Gastroesophageal sphincter (tissue), 4 donors: ENCODE measurements around the gene SAMM50. TPM values are rescaled to one million over a fixed set of nuclear protein-coding genes. Genes with fewer than 3 reads are reported as not detected.

Source experiments
- ATAC-seq: fragments of 150-250 bp; one replicate; pipeline ENCODE4 v1.9.1; 2016; ENCODE audit warnings: mild to moderate bottlenecking, moderate library complexity
- H3K27ac ChIP-seq, 4 donors: fragments of 200-600 bp; sonication (generic) in 3 of 4; 1 replicate in 3 of 4; 2 replicates in 1 of 4; pipeline ENCODE4 v1.5.1; 2016 to 2019
- H3K27me3 ChIP-seq: fragments of 200-600 bp; sonication (generic); one replicate; pipeline ENCODE4 v1.5.1; 2019
- H3K36me3 ChIP-seq, 2 donors: fragments of 200-600 bp; sonication (generic); one replicate each; pipeline ENCODE4 v1.5.1; 2019; ENCODE audit warnings: control low read depth in 1 of 2
- H3K4me1 ChIP-seq, 3 donors: fragments of 200-600 bp; sonication (generic); 1 replicate in 2 of 3; 2 replicates in 1 of 3; pipeline ENCODE4 v1.5.1; 2016 to 2019; ENCODE audit warnings: control low read depth in 2 of 3
- H3K4me3 ChIP-seq, 2 donors: fragments of 200-600 bp; sonication (generic); one replicate each; pipeline ENCODE4 v1.5.1; 2019; ENCODE audit warnings: mild to moderate bottlenecking in 1 of 2, moderate library complexity in 1 of 2
- H3K9me3 ChIP-seq, 3 donors: fragments of 200-600 bp; sonication (generic); one replicate each; pipeline ENCODE4 v1.5.1; 2017 to 2019; ENCODE audit warnings: control low read depth in 2 of 3
- EP300 ChIP-seq: sonication (generic); formaldehyde crosslinking; IDR thresholded peaks from one replicate; pipeline ENCODE4 v1.6.1; 2017; ENCODE audit warnings: antibody characterized with exemption, mild to moderate bottlenecking
- POLR2A ChIP-seq, 2 donors: fragments of 450-650 bp; IDR thresholded peaks; one replicate each; pipeline ENCODE4 v1.6.1; 2017; ENCODE audit warnings: antibody characterized with exemption in 2 of 2, mild to moderate bottlenecking in 2 of 2, moderate library complexity in 1 of 2
- POLR2AphosphoS5 ChIP-seq: sonication (generic); formaldehyde crosslinking; IDR thresholded peaks from one replicate; pipeline ENCODE4 v1.6.1; 2017; ENCODE audit warnings: antibody characterized with exemption
- WGBS, 2 donors: methylation state at CpG; one replicate each; pipeline ENCODE4 v1.1.5; 2018; ENCODE audit warnings: low coverage in 1 of 2; 5-methylcytosine and 5-hydroxymethylcytosine counted together
- total RNA-seq, 4 donors: library from RNA; depleted of rRNA; stranded (reverse); fragments of >200 nt; gene quantifications; one replicate each; pipeline ENCODE4 v1.1.0, GENCODE V29; 2016
- TF ChIP-seq, protein P1 (sequence below), 4 experiments: fragments of 200-600 bp in 2 of 4; fragments of 450-650 bp in 2 of 4; sonication (generic) in 1 of 4; IDR thresholded peaks; one replicate each; pipeline ENCODE4 v1.5.1; 2017 to 2019; ENCODE audit warnings: antibody characterized with exemption in 4 of 4, mild to moderate bottlenecking in 2 of 4, moderate library complexity in 2 of 4

The SAMM50 gene
- total RNA-seq, 4 donors from 2014 or later = 19.8 to 33.4 (median 31.6) TPM

- Histone ChIP-seq H3K4me1 (no peaks in the 10 kb centered on the region), H3K4me3 (no peak overlapping the region), H3K36me3 (peaks cover 0 to 64% of the 10 kb centered on the region in 2 donors), H3K9me3 (no peaks in the 10 kb centered on the region), H3K27ac (no peak overlapping the region), H3K27me3 (no peaks in the 10 kb centered on the region)
- 92 to 98% methylated on average over 8 of the region's 10 CpGs for WGBS, 2 donors
- no peak for ATAC-seq
- TF ChIP-seq EP300 (no peak), POLR2AphosphoS5 (no peak), POLR2A (IDR thresholded peaks at IDR 0.05) (no peak)
- TF ChIP-seq, protein P1, sequence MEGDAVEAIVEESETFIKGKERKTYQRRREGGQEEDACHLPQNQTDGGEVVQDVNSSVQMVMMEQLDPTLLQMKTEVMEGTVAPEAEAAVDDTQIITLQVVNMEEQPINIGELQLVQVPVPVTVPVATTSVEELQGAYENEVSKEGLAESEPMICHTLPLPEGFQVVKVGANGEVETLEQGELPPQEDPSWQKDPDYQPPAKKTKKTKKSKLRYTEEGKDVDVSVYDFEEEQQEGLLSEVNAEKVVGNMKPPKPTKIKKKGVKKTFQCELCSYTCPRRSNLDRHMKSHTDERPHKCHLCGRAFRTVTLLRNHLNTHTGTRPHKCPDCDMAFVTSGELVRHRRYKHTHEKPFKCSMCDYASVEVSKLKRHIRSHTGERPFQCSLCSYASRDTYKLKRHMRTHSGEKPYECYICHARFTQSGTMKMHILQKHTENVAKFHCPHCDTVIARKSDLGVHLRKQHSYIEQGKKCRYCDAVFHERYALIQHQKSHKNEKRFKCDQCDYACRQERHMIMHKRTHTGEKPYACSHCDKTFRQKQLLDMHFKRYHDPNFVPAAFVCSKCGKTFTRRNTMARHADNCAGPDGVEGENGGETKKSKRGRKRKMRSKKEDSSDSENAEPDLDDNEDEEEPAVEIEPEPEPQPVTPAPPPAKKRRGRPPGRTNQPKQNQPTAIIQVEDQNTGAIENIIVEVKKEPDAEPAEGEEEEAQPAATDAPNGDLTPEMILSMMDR (IDR thresholded peaks at IDR 0.05) = no peak
These were observed 9.1 kb downstream of the SAMM50 start for GRCh38 chr22:43964314-43964857.

- ATAC-seq = no peak
- Histone ChIP-seq H3K27me3 (no peaks in the 10 kb centered on the region), H3K4me3 (no peak overlapping the region), H3K9me3 (no peaks in the 10 kb centered on the region), H3K4me1 (no peaks in the 10 kb centered on the region), H3K27ac (no peak overlapping the region), H3K36me3 (peaks cover 0 to 90% of the 10 kb centered on the region in 2 donors)
- 83 to 100% methylated on average over 3 to 4 of the region's 7 CpGs for WGBS, 2 donors
- TF ChIP-seq EP300 (no peak), POLR2AphosphoS5 (no peak), POLR2A (IDR thresholded peaks at IDR 0.05) (no peak)
- TF ChIP-seq, protein P1 (IDR thresholded peaks at IDR 0.05) = no peak
These were observed 11.8 kb downstream of the SAMM50 start for GRCh38 chr22:43967069-43967468.

DNA sequence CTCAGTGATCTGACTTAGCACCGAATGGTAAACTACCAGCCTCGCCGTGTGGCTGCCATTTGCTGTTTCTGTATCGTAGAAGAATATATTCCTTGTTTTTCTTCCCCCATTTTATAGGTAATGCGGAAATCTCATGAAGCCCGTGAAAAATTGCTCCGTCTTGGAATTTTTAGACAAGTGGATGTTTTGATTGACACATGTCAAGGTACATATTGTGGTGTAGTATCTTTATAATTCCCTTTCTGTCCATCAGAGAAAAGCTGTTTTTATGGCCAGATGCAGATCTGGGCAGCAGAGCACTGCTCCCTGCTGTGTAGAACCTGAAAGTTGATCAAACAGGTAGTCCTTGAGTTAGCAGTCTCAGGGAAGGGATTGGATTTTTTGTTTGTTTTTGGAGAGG lies 13.4 kb downstream of the SAMM50 start:
- 97 to 98% methylated on average over 7 of the region's 7 CpGs for WGBS, 2 donors
- no peak for ATAC-seq
- TF ChIP-seq POLR2AphosphoS5 (no peak), POLR2A (IDR thresholded peaks at IDR 0.05) (no peak), EP300 (no peak)
- TF ChIP-seq, protein P1 (IDR thresholded peaks at IDR 0.05) = no peak
- no peak overlapping the region for H3K27ac ChIP-seq
- H3K27me3 ChIP-seq = no peaks in the 10 kb centered on the region
- H3K36me3 ChIP-seq = peaks cover 0 to 98% of the 10 kb centered on the region in 2 donors
- no peak overlapping the region for H3K4me3 ChIP-seq
- H3K9me3 ChIP-seq = no peaks in the 10 kb centered on the region
- no peaks in the 10 kb centered on the region for H3K4me1 ChIP-seq

GRCh38 chr22:43969021-43969878 lies 14.0 kb downstream of the SAMM50 start:
- Histone ChIP-seq H3K4me3 (no peak overlapping the region), H3K27ac (no peak overlapping the region), H3K36me3 (peaks cover 0 to 98% of the 10 kb centered on the region in 2 donors), H3K9me3 (no peaks in the 10 kb centered on the region), H3K27me3 (no peaks in the 10 kb centered on the region), H3K4me1 (no peaks in the 10 kb centered on the region)
- WGBS, 2 donors = 87 to 91% methylated on average over 7 to 14 of the region's 19 CpGs
- no peak for ATAC-seq
- TF ChIP-seq POLR2AphosphoS5 (no peak), POLR2A (IDR thresholded peaks at IDR 0.05) (no peak), EP300 (no peak)
- TF ChIP-seq, protein P1 (IDR thresholded peaks at IDR 0.05) = no peak
